NCI-H460 (cell line): ENCODE measurements around the gene ITPR2. TPM values are rescaled to one million over a fixed set of nuclear protein-coding genes. Genes with fewer than 3 reads are reported as not detected.
"Not testable (repeated sequence)": the region's sequence is repeated elsewhere in the genome, so short reads cannot be mapped to it uniquely, and the experiment has no call there.

Experiments used
- DNase-seq: peaks from one replicate; pipeline ENCODE4 v3.0.0-alpha.2; 2016; ENCODE audit warnings: low read depth; ENCODE audit errors: extremely low read depth
- total RNA-seq: library from RNA; depleted of rRNA; stranded (reverse); fragments of >200 nt; shearing (Covaris generic); gene quantifications from 2 replicates; pipeline ENCODE4 v1.2.3, GENCODE V29; 2014

Gene ITPR2
- total RNA-seq, 1 experiment from 2014 or later = 5.5 TPM

- no peak for DNase-seq
Observed at GRCh38 chr12:26535826-26536225, 297.2 kb downstream of the ITPR2 start.

- DNase-seq = no peak
Observed at GRCh38 chr12:26534071-26534470, 298.9 kb downstream of the ITPR2 start.

- no peak for DNase-seq
Observed at GRCh38 chr12:26533211-26533610, 299.8 kb downstream of the ITPR2 start.

DNA sequence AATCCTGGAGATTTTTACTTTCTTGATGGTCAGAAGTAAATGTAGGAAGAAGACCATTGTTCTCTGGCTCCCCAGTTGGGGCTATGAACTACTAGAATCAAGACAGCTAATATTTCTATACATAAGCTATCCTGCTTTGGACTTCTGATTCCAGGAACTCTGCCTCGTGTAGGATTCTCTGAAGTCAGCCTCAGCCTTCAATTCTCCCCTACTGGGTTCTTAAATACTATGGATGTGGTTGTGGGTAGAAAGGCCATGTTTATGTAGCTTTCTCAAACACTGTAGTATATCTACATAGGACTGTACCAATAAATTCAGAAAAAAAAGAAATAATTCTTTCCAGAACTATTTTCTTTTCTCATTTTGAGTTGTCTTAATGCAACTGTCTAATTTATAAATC is 302.5 kb downstream of the ITPR2 start:
- DNase-seq = no peak

GRCh38 chr12:26528943-26529342 is 304.1 kb downstream of the ITPR2 start:
- no peak for DNase-seq

- DNase-seq = no peak
Observed at GRCh38 chr12:26527682-26528081, 305.3 kb downstream of the ITPR2 start.

DNA sequence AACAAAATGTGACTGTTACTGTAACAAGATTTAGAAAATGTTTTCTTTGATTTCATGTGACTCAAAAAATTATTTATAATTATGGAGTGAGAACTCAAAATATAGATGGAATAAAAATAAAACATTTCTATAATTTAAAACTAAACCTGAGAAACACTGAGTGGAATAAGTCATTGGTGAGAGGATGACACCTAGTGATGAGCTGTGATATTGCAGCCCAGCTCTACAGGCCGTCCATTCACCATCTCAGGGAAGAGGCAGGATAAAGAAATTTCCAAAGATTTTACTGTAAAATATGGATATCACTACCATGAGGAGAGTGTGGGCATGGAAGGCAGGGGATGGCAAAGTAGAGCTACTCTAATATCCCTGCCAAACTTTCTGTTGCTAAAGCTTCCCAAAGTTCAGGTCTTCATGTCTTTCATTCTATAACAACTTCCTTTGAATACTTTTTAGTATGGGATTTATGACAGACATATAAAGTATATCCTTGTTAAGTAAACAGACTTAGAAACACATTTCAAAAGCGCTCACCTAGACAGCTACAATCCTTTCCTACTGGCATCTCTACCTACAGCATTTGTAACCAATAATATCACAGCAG is 308.0 kb downstream of the ITPR2 start:
- DNase-seq = no peak

GRCh38 chr12:26523708-26524150 is 309.3 kb downstream of the ITPR2 start:
- peak; percentile 69 for DNase-seq

GRCh38 chr12:26520869-26521268 is 312.1 kb downstream of the ITPR2 start:
- no peak for DNase-seq

DNA sequence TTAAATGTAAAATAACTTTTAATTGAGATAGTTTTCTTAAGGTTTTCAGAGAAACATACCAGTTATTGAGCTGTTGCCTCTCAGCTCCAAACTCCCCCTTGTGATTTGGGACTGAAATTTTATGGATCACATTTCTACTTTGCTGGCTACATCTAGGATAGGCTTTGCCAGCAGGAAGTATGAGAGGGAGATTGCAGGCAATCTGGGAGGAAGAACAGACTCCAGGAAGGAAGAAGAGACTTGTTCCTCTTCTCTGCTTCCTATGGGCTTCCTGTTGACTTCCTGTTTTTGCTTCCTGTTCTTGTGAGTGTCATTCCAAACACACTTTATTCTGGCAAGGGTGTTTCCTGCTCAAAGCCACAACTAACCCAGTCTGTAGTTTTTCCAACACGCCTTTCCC is 312.9 kb downstream of the ITPR2 start:
- no peak for DNase-seq

DNA sequence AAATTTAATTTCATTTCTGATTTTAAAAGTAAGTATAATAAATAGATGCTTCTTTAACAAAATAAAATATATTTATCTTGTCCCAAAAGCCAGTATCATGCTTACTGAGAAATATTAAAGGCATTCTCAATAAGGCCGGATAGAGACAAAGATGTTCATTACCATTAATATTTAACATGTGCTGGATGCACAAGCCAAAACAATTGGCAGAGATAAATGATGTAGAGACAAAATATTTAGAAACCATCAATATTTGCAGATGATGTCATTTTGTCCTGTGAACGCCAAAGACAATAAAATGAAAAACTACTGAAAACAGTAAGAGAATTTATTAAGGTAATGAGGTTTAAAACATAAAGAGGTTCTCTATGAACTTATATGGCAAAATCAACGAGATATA is 313.5 kb downstream of the ITPR2 start:
- DNase-seq = no peak

- DNase-seq = not testable (repeated sequence)
Observed at GRCh38 chr12:26517320-26517719, 315.7 kb downstream of the ITPR2 start.

GRCh38 chr12:26514364-26514763 is 318.6 kb downstream of the ITPR2 start:
- DNase-seq = no peak

DNA sequence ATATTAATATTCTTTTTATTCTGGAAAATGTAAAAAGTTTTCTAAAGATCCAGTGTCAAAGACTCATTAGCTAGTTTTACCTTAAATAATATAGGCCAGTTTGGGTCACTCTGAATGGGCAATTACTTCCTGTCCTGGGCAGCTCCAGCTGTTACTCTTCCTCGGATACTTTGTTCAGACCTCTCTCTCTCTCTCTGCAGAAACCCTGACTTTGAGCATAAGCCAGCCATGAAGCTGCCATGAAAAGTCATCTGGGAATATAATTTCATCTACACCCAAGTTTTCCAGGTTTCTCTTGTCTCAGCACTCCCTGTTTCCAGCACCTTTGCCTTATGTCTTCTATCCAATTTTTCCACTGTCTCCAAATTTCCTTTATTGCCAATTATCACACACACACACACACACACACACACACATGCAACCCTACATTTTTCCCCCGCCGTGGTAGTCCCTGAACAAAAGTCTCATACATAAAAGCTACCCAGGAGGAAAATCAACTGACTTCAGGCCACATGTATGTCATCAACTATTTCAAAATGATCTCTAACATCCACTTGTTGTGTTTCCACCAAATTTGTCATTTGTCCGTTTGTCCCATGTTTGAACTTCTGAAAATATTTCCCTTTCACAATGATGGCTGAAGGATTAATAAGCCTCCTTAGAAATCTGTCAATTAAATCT is 319.5 kb downstream of the ITPR2 start:
- no peak for DNase-seq

DNA sequence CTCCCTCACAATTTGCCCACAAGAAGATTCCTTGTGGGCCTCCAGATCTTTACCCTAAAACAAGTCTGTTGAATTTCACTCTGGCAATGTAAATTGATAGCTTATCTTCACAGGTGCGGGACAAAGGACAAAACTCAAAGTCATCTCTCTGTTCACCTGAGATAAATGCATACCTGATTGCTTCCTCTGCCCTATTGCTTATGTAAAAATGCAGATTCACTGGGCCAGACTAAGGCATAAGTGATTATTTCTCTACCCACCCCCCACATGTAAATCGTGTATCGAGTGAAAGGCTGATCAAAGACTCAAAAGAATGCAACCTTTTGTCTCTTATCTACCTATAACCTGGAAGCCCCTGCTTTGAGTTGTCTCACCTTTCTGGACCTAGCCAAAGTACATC is 320.8 kb downstream of the ITPR2 start:
- DNase-seq = no peak

DNA sequence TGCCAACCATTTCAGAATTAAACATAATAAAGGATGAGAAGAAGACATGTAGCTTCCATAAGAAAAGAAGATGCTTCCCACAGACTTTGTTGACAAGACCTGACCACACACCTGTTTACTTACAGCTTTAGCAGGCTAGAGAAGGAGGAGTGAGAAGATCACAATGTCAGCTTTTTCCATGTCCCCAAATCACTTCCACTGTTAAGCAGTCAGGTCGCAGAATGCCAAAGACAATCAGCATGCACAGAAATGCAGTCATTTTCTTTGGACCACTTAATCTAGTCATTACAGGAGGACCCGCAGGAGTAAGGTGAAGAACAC is 322.7 kb downstream of the ITPR2 start:
- DNase-seq = no peak

- no peak for DNase-seq
Observed at GRCh38 chr12:26507613-26508012, 325.4 kb downstream of the ITPR2 start.

- DNase-seq = no peak
Observed at GRCh38 chr12:26499979-26500640, 332.9 kb downstream of the ITPR2 start.

DNA sequence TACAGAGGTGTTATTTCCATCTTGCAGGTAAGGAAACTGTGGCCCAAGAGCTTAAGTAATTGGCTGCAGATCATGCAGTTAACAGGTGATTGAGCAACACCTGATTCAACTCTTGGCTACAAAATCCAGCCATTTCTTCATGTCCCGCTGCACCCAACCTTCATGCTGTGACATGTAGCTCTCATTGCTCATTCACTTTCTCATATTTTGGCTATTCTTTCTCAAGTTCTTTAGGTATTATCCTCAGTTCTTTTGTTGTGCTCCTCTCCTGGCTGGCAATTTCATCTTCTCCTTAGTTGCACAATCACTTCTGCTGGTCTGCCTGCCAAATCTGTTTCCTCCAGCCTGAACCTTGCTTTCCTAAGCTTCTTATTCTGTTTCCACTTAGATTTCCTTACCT is 336.8 kb downstream of the ITPR2 start:
- DNase-seq = no peak

DNA sequence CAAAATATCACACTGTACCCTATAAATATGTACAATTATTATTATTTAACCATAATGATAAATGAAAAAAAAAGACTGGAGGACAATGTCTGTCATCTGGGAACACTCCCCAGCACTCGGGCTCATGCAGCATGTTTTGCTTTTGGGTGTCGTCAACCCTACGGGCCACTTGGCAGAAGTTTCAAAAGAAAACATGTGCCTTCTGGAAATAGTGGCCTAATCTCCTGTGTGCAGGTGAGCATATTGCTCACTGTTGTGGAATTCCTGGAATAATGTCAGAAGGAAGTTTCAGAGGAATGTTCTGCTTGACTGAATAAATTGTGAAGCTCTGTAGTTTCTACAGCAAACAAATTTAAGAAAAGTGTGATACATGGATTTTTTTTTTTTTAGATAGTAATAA is 339.3 kb downstream of the ITPR2 start:
- DNase-seq = no peak

GRCh38 chr12:26492406-26492805 is 340.6 kb downstream of the ITPR2 start:
- DNase-seq = no peak

GRCh38 chr12:26489908-26490307 is 343.1 kb downstream of the ITPR2 start:
- DNase-seq = no peak
